ENCODE data around the gene IL17RD. TPM values are rescaled to one million over a fixed set of nuclear protein-coding genes. Genes with fewer than 3 reads are reported as not detected.

Gene IL17RD
- total RNA-seq, 2 donors from 2014 or later = 1.3 to 2.3 TPM

- intact Hi-C loops (cut with DNase I) = no loop called here
- peak overlapping the region in 2 of 4 donors; percentile 1 to 10 for H3K27ac ChIP-seq
- ATAC-seq (no peak), DNase-seq (no peak)
- H3K4me1 ChIP-seq = peaks cover 27% of the 10 kb centered on the region
- TF ChIP-seq CTCF (IDR thresholded peaks at IDR 0.05) (no peak), POLR2A (IDR thresholded peaks at IDR 0.05) (no peak)
- H3K27me3 ChIP-seq = no peaks in the 10 kb centered on the region
- no peak overlapping the region for H3K4me3 ChIP-seq
- H3K9me3 ChIP-seq = no peaks in the 10 kb centered on the region
- WGBS, 2 donors = 85 to 88% methylated on average over 8 of the region's 8 CpGs
- no peaks in the 10 kb centered on the region for H3K36me3 ChIP-seq (replicated peaks in 1 of 2; ENCODE audit: insufficient read depth in 1 of 2, low read depth in 2 of 2)
Measured at GRCh38 chr3:57160076-57160764, 4.9 kb downstream of the IL17RD start.

GRCh38 chr3:57158813-57159738 is 6.1 kb downstream of the IL17RD start:
- ATAC-seq = no peak
- Histone ChIP-seq H3K36me3 (replicated peaks in 1 of 2; ENCODE audit: insufficient read depth in 1 of 2, low read depth in 2 of 2) (no peaks in the 10 kb centered on the region), H3K4me1 (peaks cover 18% of the 10 kb centered on the region), H3K27ac (no peak overlapping the region), H3K27me3 (no peaks in the 10 kb centered on the region), H3K4me3 (no peak overlapping the region), H3K9me3 (no peaks in the 10 kb centered on the region)
- 48 to 65% methylated on average over 7 to 8 of the region's 8 CpGs for WGBS, 2 donors
- TF ChIP-seq CTCF (IDR thresholded peaks at IDR 0.05) (no peak), POLR2A (IDR thresholded peaks at IDR 0.05) (no peak)
- intact Hi-C loops (cut with DNase I) = no loop called here
- no peak for DNase-seq

GRCh38 chr3:57158325-57158724 is 6.8 kb downstream of the IL17RD start:
- TF ChIP-seq POLR2A (IDR thresholded peaks at IDR 0.05) (no peak), CTCF (IDR thresholded peaks at IDR 0.05) (no peak)
- Histone ChIP-seq H3K4me3 (no peak overlapping the region), H3K27me3 (no peaks in the 10 kb centered on the region), H3K27ac (no peak overlapping the region), H3K36me3 (replicated peaks in 1 of 2; ENCODE audit: insufficient read depth in 1 of 2, low read depth in 2 of 2) (no peaks in the 10 kb centered on the region), H3K9me3 (no peaks in the 10 kb centered on the region), H3K4me1 (peaks cover 15% of the 10 kb centered on the region)
- ATAC-seq (no peak), DNase-seq (no peak)
- intact Hi-C loops (cut with DNase I) = no loop called here
- 67 to 73% methylated on average over 3 of the region's 3 CpGs for WGBS, 2 donors

GRCh38 chr3:57157545-57157944 is 7.6 kb downstream of the IL17RD start:
- no peak for DNase-seq
- intact Hi-C loops (cut with DNase I) = no loop called here
- no peak overlapping the region for H3K4me3 ChIP-seq
- ATAC-seq = no peak
- TF ChIP-seq CTCF (IDR thresholded peaks at IDR 0.05) (no peak), POLR2A (IDR thresholded peaks at IDR 0.05) (no peak)
- H3K9me3 ChIP-seq = no peaks in the 10 kb centered on the region
- H3K27me3 ChIP-seq = no peaks in the 10 kb centered on the region
- H3K36me3 ChIP-seq (replicated peaks in 1 of 2; ENCODE audit: insufficient read depth in 1 of 2, low read depth in 2 of 2) = no peaks in the 10 kb centered on the region
- no peak overlapping the region for H3K27ac ChIP-seq
- 64 to 65% methylated on average over 10 of the region's 10 CpGs for WGBS, 2 donors
- peaks cover 15% of the 10 kb centered on the region for H3K4me1 ChIP-seq
